Caco-2 (cell line): ENCODE results near the gene YIPF3. TPM values are rescaled to one million over a fixed set of nuclear protein-coding genes. Genes with fewer than 3 reads are reported as not detected.

ENCODE experiments used
- BruUV-seq: library from RNA; stranded (reverse); fragments of 400-500 nt; replicated peaks from 2 replicates; lab custom pipeline; 2021; lab: Mats Ljungman, UMichigan
- CTCF ChIA-PET: fragments of 300-600 bp; sonication (Branson Sonifier 250); formaldehyde crosslinking; loops from one replicate; lab custom pipeline; 2022; ENCODE audit warnings: antibody characterized with exemption; lab: Charles Lee
- POLR2A ChIA-PET: fragments of 300-600 bp; sonication (Branson Sonifier 250); formaldehyde crosslinking; loops from one replicate; lab custom pipeline; 2022; ENCODE audit warnings: antibody characterized with exemption; lab: Charles Lee
- DNase-seq, 2 experiments: peaks; one replicate each; pipeline versions ENCODE4 v3.0.0 to v3.0.0-alpha.2; 2020 to 2022
- H3K27me3 ChIP-seq: replicated peaks from 2 replicates; pipeline ENCODE4 v1.6.0; 2011; ENCODE audit warnings: low read length; ENCODE audit not compliant: control insufficient read depth, insufficient read depth
- H3K36me3 ChIP-seq: 2 replicates; pipeline ENCODE4 v1.5.1; 2011; ENCODE audit warnings: low read length; ENCODE audit not compliant: control insufficient read depth, insufficient read depth
- H3K4me1 ChIP-seq: fragments of 250-450 bp; sonication (Bioruptor Pico); 2 replicates; pipeline ENCODE4 v1.5.1; 2020; ENCODE audit warnings: mild to moderate bottlenecking
- H3K4me3 ChIP-seq: 2 replicates; pipeline ENCODE4 v1.5.1; 2011; ENCODE audit warnings: low read depth, mild to moderate bottlenecking, control low read depth, low read length
- H3K9me3 ChIP-seq: fragments of 250-450 bp; sonication (Bioruptor Pico); 2 replicates; pipeline ENCODE4 v1.5.1; 2020; ENCODE audit warnings: mild to moderate bottlenecking, moderate library complexity
- H3K27ac Mint-ChIP-seq: one replicate; pipeline ENCODE4 v1.8.0; 2022; ENCODE audit warnings: mixed read lengths; ENCODE audit not compliant: unreplicated experiment
- H3K27me3 Mint-ChIP-seq: one replicate; pipeline ENCODE4 v1.8.0; 2022; ENCODE audit warnings: mixed read lengths; ENCODE audit not compliant: insufficient read depth, unreplicated experiment
- H3K36me3 Mint-ChIP-seq: one replicate; pipeline ENCODE4 v1.8.0; 2022; ENCODE audit warnings: mild to moderate bottlenecking, mixed read lengths; ENCODE audit not compliant: insufficient read depth, unreplicated experiment
- H3K4me1 Mint-ChIP-seq: one replicate; pipeline ENCODE4 v1.8.0; 2022; ENCODE audit warnings: low read depth, mixed read lengths; ENCODE audit not compliant: unreplicated experiment
- H3K4me3 Mint-ChIP-seq: one replicate; pipeline ENCODE4 v1.8.0; 2022; ENCODE audit warnings: mild to moderate bottlenecking, moderate library complexity, mixed read lengths; ENCODE audit not compliant: unreplicated experiment
- H3K9me3 Mint-ChIP-seq: one replicate; pipeline ENCODE4 v1.8.0; 2022; ENCODE audit warnings: mixed read lengths; ENCODE audit not compliant: unreplicated experiment
- intact Hi-C: fragments of 100-400 bp; cut with micrococcal nuclease; formaldehyde crosslinking; loops from one replicate; pipeline ENCODE4 v1.10.0; 2022; ENCODE audit not compliant: unreplicated experiment
- total RNA-seq: library from RNA; stranded (reverse); gene quantifications from 2 replicates; pipeline ENCODE4 v1.2.3, GENCODE V29; 2022
- TF ChIP-seq, protein P1 (sequence below), 2 experiments: fragments of 200-600 bp in 1 of 2; IDR thresholded peaks; 1 replicate in 1 of 2; 2 replicates in 1 of 2; pipeline versions ENCODE4 v1.5.1 to v1.8.0; 2011 to 2022; ENCODE audit warnings: antibody characterized with exemption in 1 of 2, control low read depth in 1 of 2, inconsistent platforms in 1 of 2, low read depth in 1 of 2, low read length in 1 of 2, mild to moderate bottlenecking in 1 of 2, moderate library complexity in 1 of 2; ENCODE audit not compliant: insufficient read depth in 1 of 2, severe bottlenecking in 1 of 2, unreplicated experiment in 1 of 2

YIPF3 gene
- total RNA-seq, 1 experiment from 2014 or later = 99.8 TPM

- Histone ChIP-seq H3K4me1 (0 out of 2 replicates have a peak, but pooled peaks cover 8% of the 10 kb centered on the region), H3K9me3 (no peaks in the 10 kb centered on the region), H3K36me3 (no peaks in the 10 kb centered on the region), H3K27me3 (no peaks in the 10 kb centered on the region), H3K4me3 (no peak overlapping the region)
- Mint-ChIP-seq H3K4me1 (peaks cover 6% of the 10 kb centered on the region), H3K27me3 (no peaks in the 10 kb centered on the region), H3K9me3 (no peaks in the 10 kb centered on the region), H3K27ac (no peak overlapping the region), H3K4me3 (no peak overlapping the region), H3K36me3 (peaks cover 5% of the 10 kb centered on the region)
- BruUV-seq = no TSS peak
- TF ChIP-seq, protein P1, sequence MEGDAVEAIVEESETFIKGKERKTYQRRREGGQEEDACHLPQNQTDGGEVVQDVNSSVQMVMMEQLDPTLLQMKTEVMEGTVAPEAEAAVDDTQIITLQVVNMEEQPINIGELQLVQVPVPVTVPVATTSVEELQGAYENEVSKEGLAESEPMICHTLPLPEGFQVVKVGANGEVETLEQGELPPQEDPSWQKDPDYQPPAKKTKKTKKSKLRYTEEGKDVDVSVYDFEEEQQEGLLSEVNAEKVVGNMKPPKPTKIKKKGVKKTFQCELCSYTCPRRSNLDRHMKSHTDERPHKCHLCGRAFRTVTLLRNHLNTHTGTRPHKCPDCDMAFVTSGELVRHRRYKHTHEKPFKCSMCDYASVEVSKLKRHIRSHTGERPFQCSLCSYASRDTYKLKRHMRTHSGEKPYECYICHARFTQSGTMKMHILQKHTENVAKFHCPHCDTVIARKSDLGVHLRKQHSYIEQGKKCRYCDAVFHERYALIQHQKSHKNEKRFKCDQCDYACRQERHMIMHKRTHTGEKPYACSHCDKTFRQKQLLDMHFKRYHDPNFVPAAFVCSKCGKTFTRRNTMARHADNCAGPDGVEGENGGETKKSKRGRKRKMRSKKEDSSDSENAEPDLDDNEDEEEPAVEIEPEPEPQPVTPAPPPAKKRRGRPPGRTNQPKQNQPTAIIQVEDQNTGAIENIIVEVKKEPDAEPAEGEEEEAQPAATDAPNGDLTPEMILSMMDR (IDR thresholded peaks at IDR 0.05; ENCODE audit: insufficient read depth in 1 of 2, low read depth in 1 of 2, low read length in 1 of 2, severe bottlenecking in 1 of 2, unreplicated experiment in 1 of 2) = no peak
- ChIA-PET CTCF (no interaction called here), POLR2A (interaction anchor here (0.7 kb wide), 1 partner anchor 474 kb away, joined by 3 read pairs; no protein-coding TSS in a partner anchor)
- intact Hi-C loops = no loop called here
- no peak for DNase-seq
These were observed 28.0 kb downstream of the YIPF3 start for GRCh38 chr6:43488667-43489276.

- Mint-ChIP-seq H3K4me3 (no peak overlapping the region), H3K27ac (no peak overlapping the region), H3K27me3 (no peaks in the 10 kb centered on the region), H3K36me3 (peaks cover 12% of the 10 kb centered on the region), H3K9me3 (no peaks in the 10 kb centered on the region), H3K4me1 (peaks cover 20% of the 10 kb centered on the region)
- Histone ChIP-seq H3K36me3 (no peaks in the 10 kb centered on the region), H3K9me3 (no peaks in the 10 kb centered on the region), H3K27me3 (no peaks in the 10 kb centered on the region), H3K4me1 (peaks cover 14% of the 10 kb centered on the region; the same call in 1 of the 2 replicates), H3K4me3 (no peak overlapping the region)
- intact Hi-C loops = no loop called here
- no peak for DNase-seq
- POLR2A ChIA-PET = no interaction called here
- BruUV-seq = TSS peak; percentile 1
- TF ChIP-seq, protein P1 (IDR thresholded peaks at IDR 0.05; ENCODE audit: insufficient read depth in 1 of 2, low read depth in 1 of 2, low read length in 1 of 2, severe bottlenecking in 1 of 2, unreplicated experiment in 1 of 2) = no peak
- CTCF ChIA-PET = no interaction called here
These were observed 35.0 kb downstream of the YIPF3 start for GRCh38 chr6:43481591-43482236.

- H3K4me1 Mint-ChIP-seq = peaks cover 25% of the 10 kb centered on the region
- no peak overlapping the region for H3K27ac Mint-ChIP-seq
- no peaks in the 10 kb centered on the region for H3K9me3 ChIP-seq
- H3K4me3 ChIP-seq = no peak overlapping the region
- peaks cover 17% of the 10 kb centered on the region; the same call in 1 of the 2 replicates for H3K4me1 ChIP-seq
- CTCF ChIA-PET = no interaction called here
- H3K4me3 Mint-ChIP-seq = no peak overlapping the region
- no peaks in the 10 kb centered on the region for H3K27me3 ChIP-seq
- intact Hi-C loops = no loop called here
- TF ChIP-seq, protein P1 (IDR thresholded peaks at IDR 0.05; ENCODE audit: insufficient read depth in 1 of 2, low read depth in 1 of 2, low read length in 1 of 2, severe bottlenecking in 1 of 2, unreplicated experiment in 1 of 2) = no peak
- peaks cover 10% of the 10 kb centered on the region for H3K36me3 Mint-ChIP-seq
- no TSS peak for BruUV-seq
- no peaks in the 10 kb centered on the region for H3K36me3 ChIP-seq
- no peaks in the 10 kb centered on the region for H3K9me3 Mint-ChIP-seq
- no peaks in the 10 kb centered on the region for H3K27me3 Mint-ChIP-seq
- POLR2A ChIA-PET = no interaction called here
- DNase-seq = no peak
These were observed 35.7 kb downstream of the YIPF3 start for GRCh38 chr6:43481075-43481474.
